HT-29 (cell line): ENCODE data around the gene COQ9. TPM values are rescaled to one million over a fixed set of nuclear protein-coding genes. Genes with fewer than 3 reads are reported as not detected.
"Not testable (repeated sequence)": the region's sequence is repeated elsewhere in the genome, so short reads cannot be mapped to it uniquely, and the experiment has no call there.

ENCODE experiments used
- DNase-seq: peaks from one replicate; pipeline ENCODE4 v3.0.0-alpha.2; 2015; ENCODE audit warnings: low spot score
- total RNA-seq: library from RNA; depleted of rRNA; stranded (reverse); fragments of >200 nt; shearing (Covaris generic); gene quantifications from 2 replicates; pipeline ENCODE4 v1.2.3, GENCODE V29; 2014

COQ9 gene
- total RNA-seq, 1 experiment from 2014 or later: 54.1 TPM

DNA sequence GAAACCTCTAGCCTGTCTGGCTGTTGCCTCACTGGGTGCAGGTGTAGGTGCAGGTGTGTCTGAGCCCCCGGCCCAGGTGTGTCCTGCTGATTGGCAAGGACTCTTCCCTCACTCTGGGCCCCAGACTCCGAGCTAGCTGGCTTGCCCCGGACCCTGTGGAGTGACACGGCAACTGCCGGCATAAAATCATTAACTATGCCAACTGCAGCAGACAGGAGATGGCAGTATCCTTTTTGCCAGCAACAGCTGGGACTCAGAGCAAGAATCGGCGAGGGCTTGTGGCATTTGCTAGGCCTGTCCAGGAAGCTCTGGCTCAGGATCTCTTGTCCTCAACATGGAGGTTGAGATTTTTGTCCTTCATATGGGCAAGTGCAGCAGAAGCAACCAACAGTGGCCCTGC, 20.9 kb upstream of the COQ9 start:
- no peak for DNase-seq

DNA sequence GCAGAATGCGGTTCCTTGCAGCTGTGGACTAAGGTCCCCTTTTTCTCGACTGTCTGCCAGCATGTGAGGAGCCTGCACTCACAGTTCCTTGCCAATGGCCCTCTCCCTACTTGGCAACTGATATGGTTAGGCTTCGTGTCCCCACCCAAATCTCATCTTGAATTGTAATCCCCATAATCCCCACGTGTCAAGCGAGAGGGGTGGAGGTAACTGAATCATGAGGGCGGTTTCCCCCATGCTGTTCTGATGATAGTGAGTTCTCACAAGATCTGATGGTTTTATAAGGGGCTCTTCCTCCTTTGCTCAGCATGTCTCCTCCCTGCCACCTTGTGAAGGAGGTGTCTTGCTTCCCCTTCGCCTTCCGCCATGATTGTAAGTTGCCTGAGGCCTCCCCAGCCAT, 20.0 kb upstream of the COQ9 start:
- no peak for DNase-seq

DNA sequence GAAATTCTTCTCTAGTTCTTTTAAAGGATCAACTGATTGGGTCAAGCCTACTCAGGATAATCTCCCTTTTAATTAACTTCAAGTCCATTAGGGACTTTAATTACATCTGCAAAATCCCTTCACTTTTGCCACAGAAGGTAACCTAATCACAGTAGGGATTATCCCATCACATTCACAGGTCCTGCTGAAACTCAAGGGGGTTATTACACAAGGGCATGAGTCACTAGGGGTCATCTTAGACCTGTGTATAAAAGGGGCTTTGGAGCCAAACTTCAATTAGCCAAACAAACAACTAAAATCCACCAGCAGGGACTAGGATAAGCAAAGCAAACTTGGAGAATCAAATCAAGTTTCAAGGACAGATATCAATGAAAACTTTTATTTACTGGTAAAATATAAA, 19.5 kb upstream of the COQ9 start:
- no peak for DNase-seq

DNA sequence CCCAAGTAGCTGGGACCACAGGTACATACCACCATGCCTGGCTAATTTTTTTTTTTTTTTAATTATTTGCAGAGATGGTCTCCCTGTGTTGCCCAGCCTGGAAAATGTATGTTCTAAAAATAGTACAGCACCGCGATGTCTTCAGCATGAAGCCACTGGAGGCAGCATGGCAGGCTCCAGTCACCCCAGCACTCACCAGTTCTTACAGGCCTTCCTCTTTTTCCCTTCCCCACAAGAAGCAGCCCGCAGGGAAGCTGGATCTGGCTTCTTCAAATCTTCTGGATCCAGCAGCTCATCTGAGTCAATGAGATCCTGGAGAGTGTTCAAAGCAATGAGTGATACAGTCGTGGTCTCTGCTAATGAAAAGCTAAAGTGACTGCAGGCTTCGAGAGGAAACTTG, 16.3 kb upstream of the COQ9 start:
- no peak for DNase-seq

DNA sequence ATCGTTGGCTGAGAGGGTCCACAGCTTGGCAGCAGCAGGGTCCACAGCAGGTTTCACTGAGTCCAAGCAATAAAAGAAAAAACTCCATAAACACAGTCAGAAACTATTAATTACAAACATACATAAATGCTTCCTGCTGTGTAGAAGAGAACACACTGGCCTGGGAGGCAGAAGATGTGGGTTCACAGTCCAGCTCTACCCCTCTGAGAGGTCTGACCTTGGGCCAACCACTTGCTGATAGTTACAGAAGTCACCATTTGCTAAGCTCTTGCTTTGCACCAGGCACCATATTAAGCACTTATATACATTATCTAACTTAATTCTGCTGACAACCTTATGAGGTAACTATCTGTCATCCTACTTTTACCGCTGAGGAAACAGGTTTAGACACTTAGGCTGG, 14.8 kb upstream of the COQ9 start:
- no peak for DNase-seq

DNA sequence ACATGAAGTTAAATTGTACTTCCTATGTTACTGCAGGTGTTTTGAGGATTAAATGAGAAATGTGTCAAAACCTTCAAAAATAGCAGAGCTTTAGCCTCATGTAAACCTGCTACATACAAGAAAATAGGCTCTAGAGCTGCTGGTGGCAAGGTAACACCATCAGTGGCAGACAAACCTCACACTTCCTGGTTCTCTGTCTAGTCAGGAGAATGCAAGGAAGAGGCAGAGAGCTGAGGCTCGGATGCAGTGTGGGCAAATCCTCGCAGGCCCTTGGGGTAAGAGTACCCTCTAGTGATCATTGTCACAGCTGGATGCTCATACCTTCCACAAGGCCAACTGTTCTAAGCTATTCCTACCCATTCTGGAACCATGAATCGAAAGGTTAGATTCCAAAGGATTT, 14.3 kb upstream of the COQ9 start:
- no peak for DNase-seq

DNA sequence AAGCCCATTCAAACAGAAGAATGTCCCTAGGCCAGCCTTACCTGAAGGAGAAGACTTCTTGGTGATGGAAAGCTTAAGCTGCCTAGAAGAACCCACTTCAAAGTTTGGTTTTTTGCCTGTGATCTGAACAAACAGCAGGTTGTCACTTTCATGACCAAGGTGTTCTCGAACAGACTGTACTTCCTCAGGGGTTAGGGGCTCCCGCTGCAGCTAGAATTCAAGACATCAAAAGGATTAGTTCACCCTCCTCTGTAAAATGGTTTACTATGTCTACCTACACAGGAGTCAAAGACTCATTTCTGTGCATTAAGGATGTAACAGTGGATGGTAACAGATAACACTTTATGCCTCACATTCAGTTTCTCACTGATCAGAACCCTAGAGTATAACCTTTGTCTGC, 13.3 kb upstream of the COQ9 start:
- no peak for DNase-seq

DNA sequence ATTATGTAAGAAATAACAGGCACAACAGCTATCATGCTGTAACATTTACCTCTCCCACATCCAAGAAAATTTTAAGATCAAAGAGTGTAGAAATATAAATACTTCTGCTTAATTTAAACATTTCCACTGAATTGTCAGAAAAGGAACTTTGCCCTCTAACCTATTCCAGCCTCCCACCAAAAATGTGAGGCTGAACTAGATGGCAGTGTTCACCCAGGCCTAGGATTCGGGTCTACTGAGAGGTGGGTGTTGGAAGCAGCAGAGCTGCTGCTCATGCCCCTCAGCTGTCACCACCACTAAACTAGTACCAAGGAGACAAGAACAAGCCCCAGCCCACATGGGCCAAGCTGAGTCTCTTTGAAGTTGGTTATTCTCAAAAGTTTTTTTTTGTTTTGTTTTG, 11.4 kb upstream of the COQ9 start:
- no peak for DNase-seq

DNA sequence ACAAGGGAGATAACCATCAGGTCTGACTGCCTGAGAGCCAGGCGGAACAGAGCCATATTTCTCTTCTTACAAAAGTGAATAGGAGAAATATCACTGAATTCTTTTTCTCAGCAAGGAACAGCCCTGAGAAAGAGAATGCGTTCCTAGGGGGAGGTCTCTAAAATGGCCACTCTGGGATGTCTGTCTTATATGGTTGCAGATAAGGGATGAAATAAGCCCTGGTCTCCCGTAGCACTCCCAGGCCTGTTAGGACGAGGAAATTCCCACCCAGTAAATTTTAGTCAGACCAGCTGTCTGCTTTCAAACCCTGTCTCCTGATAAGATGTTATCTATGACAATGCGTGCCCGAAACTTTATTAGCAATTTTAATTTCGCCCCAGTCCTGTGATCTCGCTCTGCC, 7.3 kb upstream of the COQ9 start:
- DNase-seq: not testable (repeated sequence)

DNA sequence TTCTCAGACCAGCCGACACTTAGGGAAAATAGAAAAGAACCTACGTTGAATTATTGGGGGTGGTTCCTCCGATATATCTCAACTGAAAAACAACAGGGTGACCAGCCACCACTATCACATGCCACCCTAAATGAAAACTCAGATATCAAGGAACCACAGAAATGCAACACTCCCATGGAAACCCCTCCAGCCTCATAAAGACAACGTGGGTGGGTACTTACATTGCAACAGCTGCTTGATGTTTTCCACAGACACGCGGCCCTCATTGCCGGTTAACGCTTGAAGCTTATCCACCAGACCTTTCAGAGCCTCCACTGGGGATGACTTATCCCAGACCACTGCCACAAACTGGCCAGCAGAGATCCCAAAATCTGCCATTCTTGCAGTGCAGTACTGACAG, 6.7 kb upstream of the COQ9 start:
- not testable (repeated sequence) for DNase-seq

DNA sequence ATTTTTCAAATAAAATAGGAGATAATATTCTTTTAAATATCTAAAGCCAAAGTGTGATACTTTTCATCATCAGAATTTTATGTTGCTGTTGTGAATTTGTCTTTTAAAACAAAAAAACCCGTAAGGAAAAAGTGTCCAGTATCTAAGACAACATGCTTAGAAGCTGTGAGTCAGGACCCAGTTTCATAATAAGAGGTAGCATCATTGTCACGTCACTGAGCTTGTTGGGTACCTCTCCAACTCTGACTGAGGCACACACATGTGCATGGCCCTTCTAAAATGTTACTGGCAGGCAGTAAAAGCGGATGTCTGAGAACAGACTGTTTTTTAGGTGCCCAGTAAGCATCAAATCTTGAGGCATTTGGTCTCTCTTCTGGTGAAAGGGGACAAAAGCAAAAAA, 2.6 kb upstream of the COQ9 start:
- DNase-seq: no peak

DNA sequence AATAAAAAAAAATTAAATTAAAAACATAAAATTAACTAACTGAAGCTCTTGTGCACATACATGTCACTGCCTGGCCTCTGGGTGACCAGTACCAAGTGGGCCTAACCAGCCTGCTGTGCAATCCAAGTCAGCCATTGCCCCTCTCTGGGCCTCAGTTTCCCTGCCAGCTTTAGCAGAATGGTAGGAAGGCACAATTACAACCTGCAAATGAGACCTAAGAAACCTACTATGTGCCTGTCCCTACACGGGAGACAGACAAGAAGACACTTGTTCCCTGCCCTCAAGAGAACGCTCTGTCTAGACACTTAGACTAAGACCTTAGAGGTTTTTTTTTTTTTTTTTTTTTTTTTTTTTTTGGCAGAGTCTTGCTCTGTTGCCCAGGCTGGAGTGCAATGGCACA, 1.8 kb upstream of the COQ9 start:
- DNase-seq: no peak

DNA sequence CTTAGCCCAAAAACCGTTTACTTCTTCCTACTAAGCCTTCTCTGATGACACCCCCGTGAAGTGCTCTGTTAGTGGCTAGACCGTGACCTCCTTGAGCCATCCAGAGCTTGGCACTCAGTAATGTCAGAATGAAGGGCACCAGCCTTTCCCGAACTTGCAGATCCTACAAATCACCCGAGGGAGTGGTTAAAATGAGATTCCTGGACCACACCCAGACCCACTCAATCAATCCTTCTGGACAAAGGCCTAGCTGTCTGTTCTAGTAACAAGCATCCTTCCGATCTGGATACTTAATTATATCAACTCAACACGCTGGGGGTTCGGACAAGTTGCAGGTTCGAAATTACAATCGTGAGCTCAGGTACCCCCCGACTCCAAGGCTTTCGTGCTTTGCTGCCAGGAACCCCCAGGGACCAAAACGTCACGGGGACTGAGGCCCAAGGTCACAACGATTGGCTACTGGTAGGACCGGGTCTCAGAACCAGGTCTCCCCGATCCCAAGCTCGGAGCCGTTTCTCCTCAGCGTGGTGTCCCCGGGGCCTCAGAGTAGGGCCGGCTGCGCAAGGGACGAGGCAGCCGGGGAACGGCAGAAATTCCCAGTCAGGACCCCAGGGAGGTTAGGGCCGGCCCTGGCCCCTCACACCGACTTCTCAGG, 621 bp upstream of the COQ9 start:
- peak; percentile 26 for DNase-seq

DNA sequence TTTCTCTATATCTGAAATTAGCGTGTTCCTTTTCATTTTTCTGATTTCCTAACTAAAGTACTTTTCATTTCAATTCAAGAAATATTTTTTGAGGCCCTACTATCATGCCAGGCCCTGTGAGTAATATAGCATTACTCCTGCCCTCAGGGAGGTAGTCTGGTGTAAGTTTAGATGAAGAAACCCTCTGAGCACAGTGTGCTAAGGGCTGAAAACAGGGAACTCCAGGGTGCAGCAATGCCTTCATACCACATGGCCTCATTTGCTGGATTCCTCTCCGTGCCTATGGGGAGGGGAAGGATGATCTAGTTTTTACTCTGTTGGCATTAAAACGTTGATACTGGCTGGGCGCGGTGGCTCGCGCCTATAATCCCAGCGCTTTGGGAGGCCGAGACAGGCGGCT, 4.7 kb downstream of the COQ9 start:
- DNase-seq: no peak

DNA sequence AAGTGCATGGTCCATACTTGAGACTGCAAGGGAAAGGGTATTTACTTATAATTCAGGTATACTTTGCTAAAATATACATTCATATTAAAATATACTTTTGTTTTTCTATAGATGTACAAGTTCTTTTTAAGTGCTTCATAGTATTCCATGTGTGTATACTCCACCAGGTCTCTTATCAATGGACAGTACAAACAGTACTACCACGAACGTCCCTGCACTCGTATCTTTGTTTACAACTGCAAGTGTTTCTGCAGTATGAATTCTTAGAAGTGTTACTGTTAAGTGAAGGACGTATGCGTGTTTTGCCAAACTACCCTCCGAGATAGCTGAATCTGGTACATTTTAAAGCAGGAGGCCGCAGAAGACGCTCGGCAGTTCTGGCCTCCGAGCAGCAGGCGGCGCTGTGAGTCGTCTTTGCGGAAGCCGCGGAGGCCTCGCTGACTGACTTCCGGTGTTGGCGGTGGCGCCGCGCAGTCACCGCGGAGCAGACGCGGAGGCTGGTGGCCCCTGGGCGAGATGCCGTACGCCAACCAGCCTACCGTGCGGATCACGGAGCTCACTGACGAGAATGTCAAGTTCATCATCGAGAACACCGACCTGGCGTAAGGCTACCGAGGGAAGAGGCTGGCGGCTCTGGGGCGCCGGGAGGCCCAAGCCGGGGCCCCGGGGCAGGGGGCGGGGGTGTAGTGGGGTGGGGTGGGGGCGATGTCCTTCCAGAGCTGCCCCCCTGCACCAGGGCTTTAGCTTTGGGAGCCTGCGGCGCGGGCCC, 15.1 kb downstream of the COQ9 start, which contains the start of gene POLR2C:
TSS of gene POLR2C (plus strand) at position 471 of the 769 bp plus-strand sequence. CDS start at position 517, 46 bp downstream.
- peak; percentile 90 for DNase-seq

DNA sequence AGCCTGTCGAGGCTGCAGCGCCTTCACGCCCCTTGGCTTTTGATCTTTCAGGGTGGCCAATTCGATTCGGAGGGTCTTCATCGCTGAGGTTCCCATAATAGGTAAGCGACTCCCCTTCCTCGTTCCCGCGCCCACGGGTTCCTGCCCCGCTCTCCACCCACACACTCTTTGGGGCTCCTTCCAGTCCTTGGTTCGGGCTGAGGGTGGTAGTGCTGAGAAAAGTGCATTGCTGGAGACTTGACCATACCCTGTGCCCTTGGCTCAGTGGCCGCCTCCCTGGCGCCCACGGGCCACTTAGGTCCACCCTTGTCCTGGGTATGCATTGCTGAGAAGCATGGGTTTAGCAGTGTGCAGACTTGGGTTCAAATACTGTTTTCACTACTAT, 15.7 kb downstream of the COQ9 start:
- no peak for DNase-seq

DNA sequence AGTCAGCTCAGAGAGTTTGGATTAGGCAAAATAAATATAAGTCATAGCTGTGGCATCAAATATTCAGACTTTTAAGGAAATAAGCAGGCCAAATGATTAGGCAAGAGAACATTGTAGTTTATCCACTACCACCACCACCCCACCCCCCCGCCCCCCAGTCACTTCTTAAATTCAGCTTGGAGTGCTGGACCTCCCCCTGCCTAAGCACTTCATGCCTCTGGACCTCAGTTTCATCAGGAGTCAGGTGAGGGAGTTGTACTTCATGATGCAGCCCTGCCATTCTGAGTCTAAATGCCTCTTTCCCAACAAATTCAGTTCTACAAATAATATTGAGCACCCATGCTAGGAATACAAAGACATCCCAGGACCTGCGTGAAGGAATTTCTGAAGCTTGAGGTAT, 17.2 kb downstream of the COQ9 start:
- no peak for DNase-seq

DNA sequence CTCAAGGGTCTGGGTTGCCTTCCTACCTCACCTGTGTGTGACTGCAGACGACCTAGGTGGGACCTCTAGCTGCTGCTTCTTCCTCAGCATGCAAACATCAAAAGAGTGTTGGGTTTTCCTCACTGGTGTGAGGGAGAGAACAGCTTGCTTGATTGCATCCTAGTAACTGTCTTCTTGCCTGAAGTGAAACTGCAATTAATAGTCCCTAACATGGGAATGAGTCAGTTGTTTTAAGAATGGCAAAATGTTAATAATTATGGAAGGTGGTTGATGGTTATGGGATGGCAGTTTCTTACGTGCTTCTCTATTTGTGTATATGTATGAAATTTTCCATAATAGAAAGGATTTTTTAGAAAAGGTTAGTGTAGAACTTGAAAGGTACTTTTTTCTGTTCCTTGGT, 21.1 kb downstream of the COQ9 start:
- DNase-seq: no peak

DNA sequence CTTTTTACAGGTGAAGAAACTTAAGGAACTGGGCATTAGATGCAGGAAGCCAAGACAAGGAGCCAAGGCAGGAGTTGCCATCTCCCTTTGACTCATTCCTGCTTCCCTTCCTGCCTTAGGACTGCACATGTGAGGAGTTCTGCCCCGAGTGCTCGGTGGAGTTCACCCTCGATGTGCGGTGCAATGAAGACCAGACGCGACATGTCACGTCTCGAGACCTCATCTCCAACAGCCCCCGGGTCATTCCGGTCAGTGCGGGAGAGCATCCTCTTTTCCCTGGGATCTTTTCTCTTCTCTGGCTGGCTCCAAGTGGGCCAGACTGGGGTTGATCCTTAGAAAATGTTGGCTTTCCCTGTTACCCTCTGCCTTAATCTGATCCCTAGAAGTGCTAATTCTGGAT, 21.8 kb downstream of the COQ9 start:
- no peak for DNase-seq

DNA sequence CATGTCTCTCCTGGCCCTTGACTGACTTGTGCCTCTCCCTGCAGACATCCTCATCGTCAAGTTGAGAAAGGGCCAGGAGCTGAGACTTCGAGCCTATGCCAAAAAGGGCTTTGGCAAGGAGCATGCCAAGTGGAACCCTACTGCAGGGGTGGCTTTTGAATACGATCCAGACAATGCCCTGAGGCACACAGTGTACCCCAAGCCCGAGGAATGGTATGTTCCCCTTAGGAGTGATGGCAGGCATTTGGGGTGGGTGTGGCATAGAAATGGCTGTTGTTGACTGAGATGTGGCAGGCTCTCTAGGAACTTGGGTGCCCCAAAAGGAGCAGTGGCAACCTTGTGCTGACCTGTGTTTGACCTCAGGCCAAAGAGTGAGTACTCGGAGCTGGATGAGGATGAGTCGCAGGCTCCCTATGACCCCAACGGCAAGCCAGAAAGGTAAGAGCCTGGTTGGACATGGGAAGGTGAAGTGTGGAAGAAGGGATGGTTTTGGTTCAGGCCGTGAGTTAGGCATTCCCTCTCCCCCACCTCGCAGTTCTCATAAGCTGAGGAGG, 22.7 kb downstream of the COQ9 start:
- DNase-seq: no peak

DNA sequence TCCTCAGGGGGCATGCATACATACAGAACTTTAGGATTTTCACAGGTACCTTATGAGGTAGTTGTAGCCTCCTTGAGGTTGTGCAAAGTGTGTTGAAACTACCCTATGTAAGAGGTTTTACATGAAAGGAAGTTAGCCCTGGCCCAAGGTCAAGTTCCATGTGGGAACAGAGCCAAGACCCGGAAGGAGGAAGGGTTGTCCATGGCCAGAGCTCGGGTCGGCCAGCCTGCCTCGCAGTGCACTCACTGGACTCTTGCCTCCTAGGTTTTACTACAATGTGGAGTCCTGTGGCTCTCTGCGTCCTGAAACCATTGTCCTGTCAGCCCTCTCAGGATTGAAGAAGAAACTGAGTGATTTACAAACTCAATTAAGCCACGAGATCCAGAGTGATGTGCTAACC, 23.4 kb downstream of the COQ9 start:
- peak; percentile 42 for DNase-seq

DNA sequence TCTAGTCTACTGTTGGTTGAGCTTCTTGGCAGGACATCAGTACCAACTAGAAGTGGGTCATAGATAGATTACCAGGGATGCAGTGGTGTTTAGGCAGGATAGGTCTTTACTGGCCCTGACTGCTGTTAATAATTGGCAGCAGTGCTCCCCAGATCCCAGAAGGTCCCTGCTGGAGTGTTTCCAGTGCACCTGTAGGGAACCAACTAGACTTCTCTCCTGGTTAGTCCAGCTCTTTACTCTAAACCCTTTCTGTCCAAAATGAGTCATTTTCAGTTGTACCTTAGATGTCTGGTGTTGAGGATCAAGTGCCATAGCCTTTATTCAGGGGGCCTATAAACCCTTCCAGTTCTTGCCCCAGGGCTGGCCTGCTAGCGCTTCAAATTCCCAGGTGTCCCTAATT, 23.9 kb downstream of the COQ9 start:
- DNase-seq: peak; percentile 32
